ENCODE results near the gene ACSS1. TPM values are rescaled to one million over a fixed set of nuclear protein-coding genes. Genes with fewer than 3 reads are reported as not detected.

Gene ACSS1
- total and polyA plus RNA-seq, 8 donors, result 26.6 to 44.3 (median 42.3) TPM

DNA sequence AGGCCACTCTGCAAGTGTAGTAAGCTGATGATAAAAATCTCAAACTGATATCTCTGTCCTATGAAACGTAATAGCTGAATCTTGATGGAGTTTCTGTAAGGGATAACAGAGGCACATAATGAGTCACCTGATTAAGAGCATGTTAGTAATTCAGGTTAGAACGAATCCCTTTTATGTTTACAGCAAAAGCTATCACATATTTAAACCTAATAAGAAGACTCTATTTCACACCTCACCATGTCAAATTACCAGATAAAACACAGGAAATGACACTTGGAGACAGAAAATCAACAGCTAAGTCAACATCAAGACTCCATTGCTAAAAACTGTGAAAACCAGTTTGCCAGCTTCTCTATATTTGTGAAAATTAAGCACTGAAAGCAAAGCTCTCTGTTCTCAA, 97.1 kb downstream of the ACSS1 start:
- no peaks in the 10 kb centered on the region for H3K27me3 ChIP-seq
- H3K36me3 ChIP-seq, result peaks cover 0 to 94% of the 10 kb centered on the region in 2 donors
- no peaks in the 10 kb centered on the region for H3K4me1 ChIP-seq
- H3K4me3 ChIP-seq, result no peak overlapping the region
- no peaks in the 10 kb centered on the region for H3K9me3 ChIP-seq
- DNase-seq (peak in 1 of 4 donors; percentile 33), ATAC-seq (no peak)
- intact Hi-C loops (cut with DNase I), result no loop called here
- peak overlapping the region in 1 of 2 donors; percentile 53 for H3K27ac ChIP-seq
- no peak for TF ChIP-seq CTCF (IDR thresholded peaks at IDR 0.05)

DNA sequence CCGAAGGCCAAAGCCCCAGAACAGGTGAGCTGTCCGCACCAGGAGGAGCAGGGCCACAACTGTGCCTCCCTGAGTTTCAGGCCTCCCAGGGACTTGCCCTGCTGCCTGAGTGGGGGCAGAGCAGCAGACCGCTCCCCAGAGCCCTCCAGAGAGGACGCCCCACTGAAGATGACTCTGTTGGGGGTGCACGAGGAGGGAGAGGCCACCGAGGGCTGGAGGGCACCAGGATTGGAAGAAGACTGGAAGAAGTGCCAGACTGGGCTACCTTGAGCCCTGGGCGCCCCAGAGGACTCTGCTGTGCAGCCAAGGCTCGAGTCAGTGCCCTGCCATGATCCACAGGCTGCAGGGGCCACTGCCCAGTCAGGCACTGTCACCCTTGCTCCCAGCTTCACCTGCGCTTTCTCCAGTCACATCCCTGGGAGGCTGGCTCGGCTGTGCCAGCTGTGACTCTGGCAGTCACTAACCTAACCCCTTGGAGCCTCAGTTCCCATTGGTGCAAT, 97.6 kb downstream of the ACSS1 start:
- Histone ChIP-seq H3K9me3 (no peaks in the 10 kb centered on the region), H3K4me3 (no peak overlapping the region), H3K27me3 (no peaks in the 10 kb centered on the region), H3K36me3 (peaks cover 0 to 92% of the 10 kb centered on the region in 2 donors), H3K27ac (peak overlapping the region in 1 of 2 donors; percentile 53), H3K4me1 (no peaks in the 10 kb centered on the region)
- DNase-seq (no peak), ATAC-seq (no peak)
- TF ChIP-seq CTCF (IDR thresholded peaks at IDR 0.05), result no peak
- intact Hi-C loops (cut with DNase I), result no loop called here

DNA sequence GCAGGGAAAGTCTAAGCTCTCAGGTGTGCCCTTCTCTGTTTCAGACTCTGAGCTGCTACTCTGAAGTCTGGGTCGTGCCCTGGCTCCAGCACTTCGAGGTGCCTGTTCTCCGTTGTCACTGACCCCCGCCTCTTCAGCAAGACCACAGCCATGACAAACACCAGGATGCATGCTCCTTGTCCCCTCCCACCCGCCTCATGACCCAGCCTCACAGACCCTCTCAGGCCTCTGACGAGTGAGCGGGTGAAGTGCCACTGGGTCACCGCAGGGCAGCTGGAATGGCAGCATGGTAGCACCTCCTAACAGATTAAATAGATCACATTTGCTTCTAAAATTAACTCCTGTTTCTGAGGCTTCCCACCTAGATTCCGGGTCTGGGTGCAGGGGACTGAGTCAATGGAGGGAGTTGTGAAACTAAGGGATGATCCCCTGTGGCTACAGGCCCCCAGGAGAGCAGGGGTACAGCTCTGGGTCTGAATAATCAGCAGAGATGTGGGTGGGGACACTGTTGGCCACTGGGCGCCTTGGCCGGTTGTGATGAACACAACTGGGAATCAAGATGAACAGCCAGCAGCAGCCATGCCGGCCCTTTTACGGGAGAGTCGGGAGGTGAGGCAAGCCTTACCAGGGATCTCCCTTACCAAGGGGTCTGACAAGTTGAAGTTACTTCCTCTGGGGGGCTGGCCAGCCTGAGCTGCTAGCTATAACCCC, 98.2 kb downstream of the ACSS1 start:
- TF ChIP-seq CTCF (IDR thresholded peaks at IDR 0.05), result no peak
- H3K36me3 ChIP-seq, result peaks cover 0 to 86% of the 10 kb centered on the region in 2 donors
- ATAC-seq (no peak), DNase-seq (no peak)
- H3K4me3 ChIP-seq, result no peak overlapping the region
- intact Hi-C loops (cut with DNase I), result no loop called here
- H3K9me3 ChIP-seq, result no peaks in the 10 kb centered on the region
- H3K27ac ChIP-seq, result peak overlapping the region in 1 of 2 donors; percentile 53
- peaks cover 0 to 5% of the 10 kb centered on the region in 2 donors for H3K4me1 ChIP-seq
- no peaks in the 10 kb centered on the region for H3K27me3 ChIP-seq

GRCh38 chr20:24958506-24959385, 99.2 kb downstream of the ACSS1 start:
- Histone ChIP-seq H3K4me3 (no peak overlapping the region), H3K27me3 (no peaks in the 10 kb centered on the region), H3K36me3 (peaks cover 0 to 76% of the 10 kb centered on the region in 2 donors), H3K4me1 (peaks cover 0 to 15% of the 10 kb centered on the region in 2 donors), H3K27ac (no peak overlapping the region), H3K9me3 (no peaks in the 10 kb centered on the region)
- DNase-seq (no peak), ATAC-seq (no peak)
- intact Hi-C loops (cut with DNase I), result no loop called here
- TF ChIP-seq CTCF (IDR thresholded peaks at IDR 0.05), result no peak
